ENCODE data around the gene SPOP. TPM values are rescaled to one million over a fixed set of nuclear protein-coding genes. Genes with fewer than 3 reads are reported as not detected.
"Not testable (repeated sequence)": the region's sequence is repeated elsewhere in the genome, so short reads cannot be mapped to it uniquely, and the experiment has no call there.

SPOP gene
- total RNA-seq: 62.9 to 69.6 TPM (median 63.8 TPM) in 3 replicates
- long read RNA-seq, transcript SPOP-206 (10 exons, 1,865 nt): major isoform, 102 of 154 reads
- long read RNA-seq, transcript SPOP-201 (11 exons, 2,965 nt): minor isoform, 16 of 154 reads
- long read RNA-seq, transcript SPOP-202 (11 exons, 2,985 nt): minor isoform, 9 of 154 reads
- long read RNA-seq, partial matches to known transcripts: 3 of 154 reads
- long read RNA-seq, other reads (novel, unspliced or antisense): 23 of 154 reads

GRCh38 chr17:49677933-49678847 lies at the start of gene SPOP:
SPOP (minus strand) TSS chr17:49678097; CDS start chr17:49622810, 55,287 bp downstream.
- H3K27ac Mint-ChIP-seq (ENCODE audit: unreplicated experiment): peak within 1 kb of the TSS; percentile 99
- peaks cover 7% of the 10 kb centered on the region for H3K36me3 Mint-ChIP-seq (ENCODE audit: low read depth)
- peaks cover 37% of the 10 kb centered on the region for H3K4me1 Mint-ChIP-seq (ENCODE audit: low read depth)
- H3K9me3 Mint-ChIP-seq (ENCODE audit: low read depth): no peaks in the 10 kb centered on the region
- TF ChIP-seq CTCF (IDR thresholded peaks at IDR 0.05): no peak
- H3K4me3 Mint-ChIP-seq (ENCODE audit: unreplicated experiment): peak within 1 kb of the TSS; percentile 97
- H3K27me3 Mint-ChIP-seq (ENCODE audit: low read depth): no peaks in the 10 kb centered on the region
- DNase-seq (ENCODE audit: low spot score): peak; percentile 100

- no peak overlapping the region for H3K4me3 Mint-ChIP-seq (ENCODE audit: unreplicated experiment)
Measured at GRCh38 chr17:49727380-49727779, 49.5 kb upstream of the SPOP start.

GRCh38 chr17:49725452-49726130 lies 47.7 kb upstream of the SPOP start:
- Mint-ChIP-seq H3K27ac (ENCODE audit: unreplicated experiment) (no peak overlapping the region), H3K9me3 (ENCODE audit: low read depth) (peaks cover 7% of the 10 kb centered on the region), H3K4me1 (ENCODE audit: low read depth) (no peaks in the 10 kb centered on the region), H3K36me3 (ENCODE audit: low read depth) (peaks cover 7% of the 10 kb centered on the region), H3K27me3 (ENCODE audit: low read depth) (no peaks in the 10 kb centered on the region), H3K4me3 (ENCODE audit: unreplicated experiment) (no peak overlapping the region)
- TF ChIP-seq CTCF (IDR thresholded peaks at IDR 0.05): no peak
- DNase-seq (ENCODE audit: low spot score): no peak

More at GRCh38 chr17:49727380-49727779, 49.5 kb upstream of the SPOP start:
- no peaks in the 10 kb centered on the region for H3K27me3 Mint-ChIP-seq (ENCODE audit: low read depth)
- H3K36me3 Mint-ChIP-seq (ENCODE audit: low read depth): peaks cover 6% of the 10 kb centered on the region
- no peak for DNase-seq (ENCODE audit: low spot score)
- no peaks in the 10 kb centered on the region for H3K4me1 Mint-ChIP-seq (ENCODE audit: low read depth)
- no peak overlapping the region for H3K27ac Mint-ChIP-seq (ENCODE audit: unreplicated experiment)
- TF ChIP-seq CTCF (IDR thresholded peaks at IDR 0.05): no peak
- H3K9me3 Mint-ChIP-seq (ENCODE audit: low read depth): peaks cover 7% of the 10 kb centered on the region

- H3K36me3 Mint-ChIP-seq (ENCODE audit: low read depth); H3K27me3 Mint-ChIP-seq (ENCODE audit: low read depth); H3K4me1 Mint-ChIP-seq (ENCODE audit: low read depth); DNase-seq (ENCODE audit: low spot score); H3K4me3 Mint-ChIP-seq (ENCODE audit: unreplicated experiment); H3K27ac Mint-ChIP-seq (ENCODE audit: unreplicated experiment); H3K9me3 Mint-ChIP-seq (ENCODE audit: low read depth): not testable (repeated sequence)
Measured at GRCh38 chr17:49724552-49724951, 46.7 kb upstream of the SPOP start.

GRCh38 chr17:49723423-49723822 lies 45.5 kb upstream of the SPOP start:
- Mint-ChIP-seq H3K27ac (ENCODE audit: unreplicated experiment) (no peak overlapping the region), H3K4me3 (ENCODE audit: unreplicated experiment) (no peak overlapping the region), H3K9me3 (ENCODE audit: low read depth) (peaks cover 7% of the 10 kb centered on the region), H3K36me3 (ENCODE audit: low read depth) (peaks cover 9% of the 10 kb centered on the region), H3K4me1 (ENCODE audit: low read depth) (no peaks in the 10 kb centered on the region), H3K27me3 (ENCODE audit: low read depth) (no peaks in the 10 kb centered on the region)
- TF ChIP-seq CTCF (IDR thresholded peaks at IDR 0.05): no peak
- DNase-seq (ENCODE audit: low spot score): no peak

Data from chondrocyte (in vitro differentiated cells).